Superior temporal gyrus (tissue), 1 donor: ENCODE results near the gene CD96.

Experiments used
- DNase-seq: peaks from one replicate; pipeline ENCODE4 v3.0.0-alpha.2; 2016; ENCODE audit errors: extremely low spot score

Gene CD96

DNA sequence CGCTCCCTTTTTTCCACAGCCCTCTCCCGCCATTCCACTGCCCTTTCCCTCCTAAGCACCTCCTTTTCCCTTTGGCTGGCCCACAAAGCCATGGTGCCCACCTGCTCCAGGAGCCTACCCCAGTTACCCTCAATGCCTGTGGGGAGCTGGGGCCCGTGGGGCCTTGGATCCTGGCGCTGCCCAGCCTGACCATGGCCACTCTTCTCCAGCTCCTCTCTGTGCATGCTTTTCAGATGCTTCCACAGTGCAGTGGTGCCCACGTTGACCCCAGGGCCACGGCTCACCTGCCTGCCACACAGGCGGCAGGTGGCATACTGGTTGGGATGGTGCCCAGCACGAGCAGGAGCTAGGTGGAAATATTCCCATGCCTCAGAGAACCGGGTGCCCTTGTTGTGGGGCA is 51.7 kb downstream of the CD96 start:
- DNase-seq = no peak

DNA sequence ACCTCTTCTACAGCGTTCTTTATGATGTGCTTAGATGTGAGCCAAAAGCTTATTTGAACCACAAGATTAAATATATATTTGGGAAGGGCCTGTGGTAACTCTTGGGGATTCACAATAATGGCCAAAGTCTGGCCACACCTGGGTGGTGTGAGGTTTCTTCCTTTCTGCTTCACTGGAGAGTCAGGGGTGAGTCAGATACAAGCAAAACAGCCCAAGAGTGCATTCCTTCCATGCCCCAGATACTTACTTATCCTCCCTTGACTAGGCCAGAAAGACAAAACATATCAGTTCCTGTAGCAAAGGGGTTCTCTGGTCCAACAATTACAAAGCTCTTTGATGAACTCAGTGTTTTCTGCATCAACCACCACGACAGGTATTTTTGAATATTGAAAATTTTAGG is 52.2 kb downstream of the CD96 start:
- no peak for DNase-seq

DNA sequence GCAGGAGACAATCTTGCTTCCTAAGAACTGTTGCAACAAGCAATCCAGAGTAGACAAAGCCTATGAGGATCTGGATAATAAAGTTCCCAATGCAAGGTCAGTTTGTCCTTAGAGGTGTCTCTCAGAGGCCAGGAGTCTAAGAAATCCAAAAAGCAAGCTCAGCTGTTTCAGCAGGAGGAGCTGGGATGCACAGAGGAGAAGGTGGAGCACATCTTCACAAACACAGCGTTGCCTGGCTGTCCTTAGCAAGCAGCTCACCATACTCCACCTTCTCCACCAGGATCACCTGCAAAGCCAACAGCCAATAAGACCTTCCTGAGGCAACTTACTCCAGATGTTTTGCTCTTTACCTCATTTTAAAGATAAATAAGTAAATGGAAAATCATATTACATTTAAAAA is 52.8 kb downstream of the CD96 start:
- DNase-seq = no peak

DNA sequence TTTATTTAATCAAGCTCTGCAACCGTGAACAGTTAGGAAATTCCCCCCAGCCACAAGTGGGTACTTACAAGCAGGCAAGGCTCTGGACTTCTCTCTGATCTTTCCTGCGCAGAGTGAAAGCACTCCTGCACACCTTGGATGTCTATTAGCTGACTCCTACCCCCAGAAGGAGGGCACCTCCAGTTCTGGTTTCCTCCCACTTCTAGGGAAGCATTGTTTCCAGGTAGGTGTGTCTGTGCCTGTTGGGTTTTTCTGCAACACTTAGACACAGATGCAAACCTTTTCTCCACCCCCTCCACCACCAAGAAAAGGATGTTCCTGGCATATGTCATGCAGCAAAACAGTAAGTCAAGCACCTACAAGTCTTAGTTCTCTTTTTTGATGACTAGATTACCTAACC is 53.2 kb downstream of the CD96 start, which contains the start of gene ZBED2:
Gene ZBED2, minus strand, starts transcription at position 115 of the 400 bp plus-strand sequence. CDS start 1,145 bp downstream, outside the sequence.
- no peak for DNase-seq

DNA sequence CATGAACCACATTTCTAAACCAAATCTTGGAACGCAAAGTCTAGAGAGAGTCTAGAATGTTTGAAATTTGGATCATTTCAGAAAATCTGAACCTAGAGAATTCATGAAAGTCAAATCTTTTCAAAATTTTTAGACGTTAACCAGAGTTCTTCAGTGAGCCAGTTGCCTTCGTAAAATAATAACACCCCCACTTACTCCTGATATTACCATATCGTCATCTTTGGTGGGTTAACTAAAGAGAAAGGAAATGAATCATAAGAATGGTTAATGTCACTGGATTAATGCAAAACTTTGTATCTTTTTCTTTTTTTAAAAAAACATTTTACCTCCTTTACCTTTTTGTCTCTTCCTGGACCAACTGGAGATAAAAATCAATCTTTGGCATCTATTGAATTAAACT is 54.3 kb downstream of the CD96 start:
- no peak for DNase-seq

DNA sequence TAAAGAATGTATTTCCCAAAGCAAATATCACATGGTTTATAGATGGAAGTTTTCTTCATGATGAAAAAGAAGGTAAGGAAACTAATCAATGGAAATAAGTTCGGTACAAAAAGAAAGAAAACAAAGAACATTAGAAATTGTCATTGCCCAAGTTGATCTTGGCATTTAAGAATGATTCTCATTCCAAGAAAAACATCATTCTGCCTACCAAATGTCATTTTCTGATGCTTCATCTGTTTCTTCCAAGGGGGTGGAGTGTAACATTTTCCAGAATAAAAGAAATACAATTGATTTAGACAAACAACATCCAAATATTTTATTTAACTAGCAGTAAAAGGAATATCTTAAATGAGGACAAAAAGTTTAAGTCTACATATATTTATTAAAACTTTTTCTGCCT is 56.1 kb downstream of the CD96 start:
- DNase-seq = no peak

DNA sequence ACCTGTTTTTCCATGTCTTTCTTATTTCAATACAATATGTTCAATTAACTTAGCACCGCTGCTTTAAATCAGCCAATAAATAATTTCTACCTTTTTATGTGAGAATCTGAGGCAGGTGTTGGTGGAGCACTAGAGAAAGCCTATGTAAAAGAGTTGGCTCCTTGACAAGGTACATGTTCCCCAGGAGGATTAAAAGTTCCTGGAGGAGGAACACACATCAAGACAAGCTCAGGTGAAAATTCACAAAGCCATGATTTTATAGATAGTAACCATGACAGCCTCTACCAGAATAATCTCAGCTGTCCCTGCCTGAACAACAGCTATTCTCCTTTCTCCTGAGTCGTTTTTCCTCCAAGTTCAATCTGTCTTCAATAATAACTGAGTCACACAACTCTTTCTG is 56.6 kb downstream of the CD96 start:
- no peak for DNase-seq

DNA sequence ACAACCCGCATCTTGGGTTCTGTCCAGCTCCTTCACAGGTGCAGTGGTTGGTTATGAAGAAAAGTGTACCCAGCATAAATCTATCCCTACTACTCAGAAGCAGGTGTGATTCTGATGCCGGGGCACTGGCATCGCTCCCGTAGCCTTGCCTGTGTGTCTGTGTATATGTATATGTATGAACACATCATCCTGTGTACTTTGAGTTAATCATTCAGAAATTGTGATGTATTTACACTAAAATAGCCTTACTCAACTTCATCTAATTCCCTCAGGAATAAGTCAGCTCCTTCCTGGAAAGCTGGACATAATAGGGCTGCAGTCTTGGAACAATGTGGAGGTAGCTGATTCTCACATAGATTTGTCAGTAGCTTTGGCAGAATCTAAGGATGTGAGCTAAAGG is 59.8 kb downstream of the CD96 start:
- no peak for DNase-seq

DNA sequence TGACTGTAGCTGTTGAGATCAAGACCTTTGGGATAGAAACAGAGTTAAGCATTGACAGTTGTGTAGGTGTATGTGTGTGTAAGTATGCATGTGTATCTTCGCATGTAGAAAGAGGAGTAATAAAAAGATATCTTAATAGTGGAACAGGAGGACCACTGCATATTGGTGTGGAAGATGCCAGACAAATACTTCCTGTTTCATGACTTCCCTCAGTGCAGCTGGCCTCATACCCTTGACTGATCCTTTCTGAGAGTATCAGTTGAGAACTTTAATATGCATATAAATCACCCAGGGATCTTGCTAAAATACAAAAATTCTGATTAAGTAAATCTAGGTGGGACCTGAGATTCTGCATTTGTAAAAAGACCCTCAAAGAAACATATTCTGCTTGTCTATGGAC is 61.7 kb downstream of the CD96 start:
- no peak for DNase-seq

DNA sequence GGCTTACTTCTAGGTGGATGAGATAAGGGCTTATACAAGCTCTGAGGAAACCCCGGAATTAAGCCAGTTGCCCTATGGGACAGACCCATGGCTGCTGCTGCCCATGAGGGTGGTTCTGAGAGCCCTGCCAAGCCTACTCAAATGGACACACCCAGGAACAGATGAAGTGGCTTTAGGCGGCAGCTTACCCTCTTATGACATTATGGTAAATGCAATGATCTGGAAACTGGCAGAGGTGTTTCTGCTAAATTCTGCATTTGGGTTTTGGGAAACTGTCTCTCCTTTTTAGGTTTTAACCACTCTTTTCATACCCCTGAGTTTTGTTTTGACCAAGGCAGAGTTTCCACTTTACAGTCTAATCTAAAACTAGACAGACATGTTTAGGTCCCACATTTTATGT is 62.1 kb downstream of the CD96 start:
- no peak for DNase-seq

DNA sequence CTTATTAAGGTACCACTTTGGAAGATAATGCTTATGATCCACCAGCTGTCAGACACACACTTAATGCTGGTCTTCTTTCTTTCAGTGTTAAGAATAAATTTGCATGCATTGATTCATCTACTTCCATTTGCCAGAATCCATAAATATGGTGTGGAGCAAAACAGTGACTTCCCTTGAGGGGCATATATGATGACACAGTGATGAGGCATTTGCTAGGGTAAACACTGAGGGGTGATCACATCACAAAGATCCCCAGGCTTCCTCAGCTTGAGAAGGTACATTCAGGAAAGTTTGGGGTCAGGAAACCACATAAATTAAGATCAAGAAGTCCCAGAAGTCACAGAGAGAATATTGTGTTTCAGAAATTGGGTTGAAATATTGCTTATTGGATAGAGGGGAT is 63.0 kb downstream of the CD96 start:
- DNase-seq = no peak

DNA sequence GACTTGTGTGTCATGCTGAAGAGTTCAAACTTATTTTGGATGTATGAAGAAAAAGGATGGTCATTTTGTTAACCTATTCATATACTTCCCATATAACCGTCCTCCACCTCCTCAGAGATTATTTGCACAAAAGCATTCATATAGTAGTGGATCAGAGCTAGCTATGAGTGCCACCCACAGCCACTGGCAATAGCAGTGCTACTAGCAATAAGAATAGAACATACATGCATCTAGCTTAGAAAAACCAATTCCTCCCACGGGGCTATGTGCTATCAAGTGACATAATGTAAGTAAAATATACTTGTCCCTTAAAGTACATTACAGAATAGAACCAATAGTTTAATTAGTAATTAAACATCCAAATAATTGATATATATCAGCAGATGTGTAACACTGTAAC is 63.5 kb downstream of the CD96 start:
- no peak for DNase-seq

DNA sequence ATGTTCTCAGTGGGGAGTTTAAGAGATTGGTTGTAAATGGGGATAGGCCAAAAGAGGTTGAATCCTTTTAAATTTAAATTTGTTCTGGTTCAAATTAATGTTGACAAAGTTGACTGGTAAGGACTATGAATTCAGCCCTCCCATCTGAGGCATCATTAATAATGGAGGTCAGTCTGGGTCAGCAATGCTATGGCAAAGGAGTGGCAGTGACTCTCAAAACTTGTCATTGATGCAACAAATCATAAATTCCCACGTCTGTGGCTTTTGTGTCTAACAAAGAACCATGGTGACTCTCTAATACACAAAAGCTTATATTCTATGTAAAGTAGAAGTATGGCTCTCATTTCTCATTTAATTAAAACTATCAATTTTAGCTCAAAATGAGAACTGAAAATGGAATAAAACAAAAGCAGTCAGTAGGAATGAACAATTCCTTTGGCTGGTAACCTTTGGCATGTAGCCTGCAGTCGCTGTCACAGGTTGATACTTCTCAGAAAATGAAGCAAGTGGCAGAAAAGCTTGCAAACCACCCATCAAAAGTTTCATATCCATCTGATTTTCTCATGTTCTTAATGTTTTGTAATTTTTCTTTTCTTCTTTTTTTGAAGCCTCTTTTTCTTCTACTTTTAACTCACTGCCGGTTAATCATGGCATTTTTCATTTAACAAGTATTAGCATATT is 65.4 kb downstream of the CD96 start:
- no peak for DNase-seq

DNA sequence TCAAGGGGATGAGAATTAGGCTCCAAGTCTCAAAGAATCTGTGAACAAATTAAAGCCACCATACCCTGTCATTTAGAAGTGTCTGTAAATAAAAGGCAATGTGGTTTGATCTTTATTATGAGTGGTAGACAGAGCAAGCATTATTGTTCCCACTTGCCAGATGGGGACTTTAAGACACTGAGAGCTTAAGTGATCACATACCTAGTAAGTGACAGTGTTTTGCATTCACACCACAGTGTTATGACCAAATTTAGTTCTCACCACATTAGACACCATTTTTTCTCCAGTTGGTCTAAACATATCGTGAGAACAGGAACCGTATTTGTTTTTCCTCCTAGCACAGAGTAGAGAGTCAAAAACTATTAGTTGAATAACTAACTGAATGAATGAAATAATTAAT is 66.4 kb downstream of the CD96 start:
- no peak for DNase-seq

DNA sequence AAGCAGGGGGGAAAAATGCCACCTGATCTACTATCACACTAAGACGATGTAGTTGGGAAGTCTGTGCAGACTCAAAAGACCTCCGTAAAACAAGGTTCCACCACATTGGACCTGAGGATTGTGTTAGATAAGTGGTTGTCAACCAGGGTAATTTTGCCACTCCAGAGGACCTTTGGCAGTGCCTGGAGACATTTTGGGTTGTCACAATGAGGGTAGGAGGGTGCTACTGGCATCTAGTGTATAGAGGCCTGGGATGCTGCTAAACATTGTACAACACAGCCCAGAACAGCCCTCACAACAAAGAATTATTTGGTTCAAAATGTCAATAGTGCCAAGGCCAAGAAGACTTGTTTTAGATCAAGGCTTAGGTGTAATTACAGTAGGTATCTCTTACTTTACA is 67.7 kb downstream of the CD96 start:
- no peak for DNase-seq

DNA sequence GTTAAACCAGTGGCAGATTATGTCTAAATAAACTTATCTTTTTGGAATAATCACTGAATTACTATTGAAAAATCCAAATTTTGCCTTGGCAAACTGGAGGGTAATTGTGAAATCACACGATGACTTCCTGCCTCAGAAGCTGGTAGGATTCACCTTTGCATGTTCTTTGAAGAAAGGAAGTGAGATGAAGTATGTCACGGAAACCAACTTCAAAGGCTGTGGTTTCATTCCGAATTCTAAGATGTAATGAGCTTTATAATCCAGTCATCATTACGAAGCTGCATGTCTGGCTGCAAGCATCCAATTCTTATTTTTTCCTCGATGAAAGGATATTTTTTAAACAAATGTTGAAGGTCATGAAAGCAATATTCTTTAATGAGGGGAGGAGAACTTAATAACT is 68.2 kb downstream of the CD96 start:
- DNase-seq = no peak

DNA sequence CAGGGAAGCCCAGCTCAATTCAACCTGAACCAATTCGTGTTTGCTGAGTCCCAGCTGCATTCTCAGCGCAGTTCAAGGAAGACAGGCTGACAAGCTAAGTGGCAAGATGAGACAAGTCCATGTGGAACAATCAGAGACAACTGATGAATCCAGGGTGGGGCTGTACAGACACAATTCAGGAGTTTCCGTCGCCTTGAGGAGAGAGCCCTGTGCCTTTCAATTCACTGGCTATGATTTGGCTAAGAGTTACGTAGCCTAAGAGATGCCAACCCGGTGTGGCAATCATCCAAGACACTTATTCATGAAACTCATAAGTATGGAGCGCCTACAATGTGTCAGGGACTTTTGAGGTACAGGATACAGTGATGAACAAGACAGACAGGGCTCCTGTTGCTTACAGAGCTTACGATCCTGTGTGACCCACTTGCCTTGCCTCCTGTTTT is 68.6 kb downstream of the CD96 start:
- DNase-seq = no peak

DNA sequence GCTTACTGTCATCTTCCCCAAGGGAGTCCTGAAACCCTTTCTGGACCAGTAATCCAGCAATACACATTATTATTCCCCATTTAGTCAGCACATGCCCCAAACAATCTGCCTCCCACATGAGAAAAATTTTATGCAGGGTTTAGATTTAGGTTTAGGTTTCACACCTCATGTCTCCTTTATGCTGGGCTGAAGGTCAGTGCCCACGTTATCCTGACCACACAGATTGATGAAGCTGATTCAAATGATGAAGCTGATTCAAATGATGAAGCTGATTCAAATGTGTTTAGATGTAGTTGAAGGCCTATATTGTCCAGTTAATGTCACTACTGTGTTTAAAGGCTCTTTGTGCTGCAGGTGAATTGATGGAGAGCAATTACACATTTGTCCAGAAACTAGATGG is 71.3 kb downstream of the CD96 start:
- no peak for DNase-seq

DNA sequence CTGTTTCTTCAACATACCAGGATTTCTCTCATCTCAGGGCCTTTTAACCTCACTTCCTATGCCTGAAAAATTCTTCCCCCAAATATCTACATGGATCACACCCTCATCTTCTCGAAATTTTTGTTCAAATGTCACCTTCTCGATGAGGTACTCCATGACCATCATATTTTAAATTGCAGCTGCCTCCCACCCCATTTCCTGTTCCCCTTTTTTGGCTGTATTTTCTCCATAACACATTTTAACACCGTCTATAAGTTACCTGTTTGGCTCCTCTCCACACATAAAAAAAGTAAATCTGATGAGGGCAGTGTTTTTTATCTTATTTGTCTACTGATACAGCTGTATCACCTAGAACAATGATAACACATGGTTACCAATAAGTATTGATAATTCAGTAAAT is 73.9 kb downstream of the CD96 start:
- DNase-seq = no peak

DNA sequence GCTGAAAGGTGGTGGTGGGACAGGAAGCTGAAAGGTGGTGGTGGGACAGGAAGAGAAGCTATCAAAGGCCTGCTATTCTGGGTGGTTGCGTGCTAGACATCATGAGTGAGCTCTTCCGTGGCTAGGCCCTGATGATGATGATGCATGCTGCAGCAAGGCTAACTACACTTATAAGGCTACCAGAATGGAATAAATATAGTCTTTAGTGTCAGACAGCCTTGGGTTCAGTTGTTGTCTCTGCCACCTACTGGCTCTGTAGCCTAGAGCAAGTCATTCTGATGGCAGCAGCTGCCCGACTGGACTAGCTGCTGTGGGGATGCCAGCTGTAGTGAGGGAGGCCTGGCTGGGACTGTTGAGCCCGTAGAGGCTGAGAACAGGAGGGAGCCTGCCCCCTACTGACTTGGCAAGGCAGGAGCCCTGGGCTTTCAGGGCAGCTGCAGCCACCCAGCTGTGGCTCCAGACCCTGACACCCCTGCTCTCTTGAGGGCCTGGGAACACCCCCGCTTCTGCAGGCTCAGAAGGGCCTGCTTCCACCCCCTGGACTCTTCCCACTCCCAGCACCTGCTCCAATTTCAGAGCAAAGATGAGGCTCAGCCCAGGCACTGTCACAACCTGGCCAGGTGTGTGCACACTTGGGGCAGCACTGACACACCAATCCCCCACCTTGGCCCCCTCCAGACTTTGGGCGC is 74.6 kb downstream of the CD96 start:
- no peak for DNase-seq

DNA sequence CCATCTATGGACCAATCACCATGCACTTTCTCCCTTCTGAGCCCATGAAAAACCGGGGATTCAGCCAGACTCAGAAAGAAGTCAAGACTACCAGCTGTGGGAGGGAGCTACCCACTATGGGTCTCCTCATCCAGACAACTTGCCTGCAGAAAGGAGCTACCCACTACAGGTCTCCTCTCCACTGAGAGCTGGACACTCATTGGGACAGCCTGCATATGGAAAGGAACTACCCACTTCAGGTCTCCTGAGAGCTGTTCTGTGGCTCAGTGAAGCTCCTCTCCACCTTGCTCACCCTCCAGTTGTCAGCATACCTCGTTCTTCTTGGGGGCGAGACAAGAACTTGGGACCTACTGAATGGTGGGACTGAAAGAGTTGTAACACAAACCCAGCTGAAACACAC is 75.4 kb downstream of the CD96 start:
- DNase-seq = no peak

DNA sequence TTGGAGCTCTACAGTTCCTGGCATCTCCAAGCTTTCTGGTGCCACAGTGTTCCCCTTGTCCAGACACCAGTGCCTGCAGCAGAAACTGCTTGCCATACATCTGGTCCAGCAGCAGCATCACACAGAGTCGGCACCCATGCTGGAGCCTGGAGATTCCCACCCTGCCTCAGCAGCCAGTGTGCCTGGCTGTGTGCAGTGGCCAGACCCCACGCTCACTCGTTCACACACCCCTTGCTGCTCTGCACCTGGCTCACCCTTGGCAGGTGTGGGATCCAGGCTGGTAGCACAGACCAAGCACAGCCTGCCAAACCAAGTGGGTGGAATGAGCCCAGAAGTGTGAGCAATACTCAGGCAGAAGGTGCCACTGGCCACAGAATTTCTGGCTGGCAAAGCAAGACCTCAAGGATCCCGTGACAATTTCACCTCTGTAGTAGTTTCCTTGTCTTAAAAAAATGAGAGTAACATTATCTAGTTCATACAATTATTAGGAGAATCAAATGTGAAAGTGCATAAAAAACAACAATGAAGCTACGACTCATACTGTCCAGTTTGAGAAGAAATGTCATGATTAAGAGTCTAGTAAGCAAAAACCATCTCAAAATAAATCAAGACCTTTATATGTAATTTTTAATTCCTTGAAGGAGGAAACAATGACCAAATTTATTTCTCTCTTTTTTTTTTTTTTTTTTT is 76.1 kb downstream of the CD96 start:
- DNase-seq = no peak

DNA sequence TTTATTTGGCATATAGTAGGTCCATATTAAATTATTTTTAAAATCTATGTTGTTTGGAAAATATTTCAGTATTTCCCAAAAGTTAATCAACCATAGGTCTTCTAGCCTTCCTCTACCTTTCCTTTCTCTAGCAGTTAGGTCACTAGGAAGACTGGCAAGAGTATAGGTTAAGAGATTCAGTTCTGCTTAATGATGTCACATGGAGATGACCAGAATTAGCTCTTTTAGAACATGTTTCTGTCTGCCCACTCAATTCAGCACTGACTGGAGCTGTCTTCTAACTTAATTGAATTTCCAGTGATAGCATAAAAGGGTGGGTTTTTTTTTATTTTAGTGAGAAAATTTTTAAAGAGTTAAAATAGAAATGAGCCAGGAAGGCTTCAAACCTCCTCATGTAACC is 76.9 kb downstream of the CD96 start:
- DNase-seq = no peak
